ENCODE data around the gene QRICH1.

DNA sequence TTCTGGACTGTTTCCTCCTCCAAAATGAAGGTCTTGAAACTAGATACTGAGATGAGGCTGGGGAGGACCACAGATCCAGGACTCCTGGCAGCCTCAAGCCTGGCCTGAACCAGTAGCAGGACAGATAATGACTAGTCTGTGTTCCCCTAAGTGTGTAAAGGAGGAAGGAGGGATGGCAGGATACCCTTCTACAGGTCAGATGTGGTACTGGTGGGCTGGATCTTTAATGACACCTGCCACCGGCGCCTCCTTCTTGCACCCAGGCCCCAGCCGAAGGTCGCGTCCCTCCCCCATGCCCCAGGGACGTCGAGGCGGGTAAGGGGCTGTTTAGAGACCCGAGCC, 26.2 kb upstream of the QRICH1 start:
- TF ChIP-seq, protein P1, sequence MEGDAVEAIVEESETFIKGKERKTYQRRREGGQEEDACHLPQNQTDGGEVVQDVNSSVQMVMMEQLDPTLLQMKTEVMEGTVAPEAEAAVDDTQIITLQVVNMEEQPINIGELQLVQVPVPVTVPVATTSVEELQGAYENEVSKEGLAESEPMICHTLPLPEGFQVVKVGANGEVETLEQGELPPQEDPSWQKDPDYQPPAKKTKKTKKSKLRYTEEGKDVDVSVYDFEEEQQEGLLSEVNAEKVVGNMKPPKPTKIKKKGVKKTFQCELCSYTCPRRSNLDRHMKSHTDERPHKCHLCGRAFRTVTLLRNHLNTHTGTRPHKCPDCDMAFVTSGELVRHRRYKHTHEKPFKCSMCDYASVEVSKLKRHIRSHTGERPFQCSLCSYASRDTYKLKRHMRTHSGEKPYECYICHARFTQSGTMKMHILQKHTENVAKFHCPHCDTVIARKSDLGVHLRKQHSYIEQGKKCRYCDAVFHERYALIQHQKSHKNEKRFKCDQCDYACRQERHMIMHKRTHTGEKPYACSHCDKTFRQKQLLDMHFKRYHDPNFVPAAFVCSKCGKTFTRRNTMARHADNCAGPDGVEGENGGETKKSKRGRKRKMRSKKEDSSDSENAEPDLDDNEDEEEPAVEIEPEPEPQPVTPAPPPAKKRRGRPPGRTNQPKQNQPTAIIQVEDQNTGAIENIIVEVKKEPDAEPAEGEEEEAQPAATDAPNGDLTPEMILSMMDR (IDR thresholded peaks at IDR 0.05), result no peak
- no peak for TF ChIP-seq POLR2A (IDR thresholded peaks at IDR 0.05)
